Posterior cingulate gyrus (tissue), 11 donors: ENCODE results near the gene RPS3.
"Not testable (repeated sequence)": the region's sequence is repeated elsewhere in the genome, so short reads cannot be mapped to it uniquely, and the experiment has no call there.

Experiments used
- DNase-seq, 10 donors: peaks; one replicate each; pipeline versions ENCODE4 v3.0.0 to v3.0.0-alpha.2; 2020 to 2021; ENCODE audit warnings: mixed read lengths in 3 of 10
- intact Hi-C: fragments of 100-400 bp; cut with DNase I; formaldehyde crosslinking; loops from one replicate; pipeline ENCODE4 v1.15.1; 2023

Gene RPS3

GRCh38 chr11:75408957-75409219 is 9.6 kb downstream of the RPS3 start:
- no peak for DNase-seq
- intact Hi-C loops, result no loop called here

DNA sequence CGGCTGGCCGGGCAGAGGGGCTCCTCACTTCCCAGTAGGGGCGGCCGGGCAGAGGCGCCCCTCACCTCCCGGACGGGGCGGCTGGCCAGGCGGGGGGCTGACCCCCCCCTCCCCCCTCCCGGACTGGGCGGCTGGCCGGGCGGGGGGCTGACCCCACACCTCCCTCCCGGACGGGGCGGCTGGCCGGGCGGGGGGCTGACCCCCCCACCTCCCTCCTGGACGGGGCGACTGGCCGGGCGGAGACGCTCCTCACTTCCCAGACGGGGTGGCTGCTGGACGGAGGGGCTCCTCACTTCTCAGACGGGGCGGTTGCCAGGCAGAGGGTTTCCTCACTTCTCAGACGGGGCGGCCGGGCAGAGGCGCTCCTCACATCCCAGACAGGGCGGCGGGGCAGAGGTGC is 10.7 kb downstream of the RPS3 start:
- DNase-seq, intact Hi-C loops: not testable (repeated sequence)

DNA sequence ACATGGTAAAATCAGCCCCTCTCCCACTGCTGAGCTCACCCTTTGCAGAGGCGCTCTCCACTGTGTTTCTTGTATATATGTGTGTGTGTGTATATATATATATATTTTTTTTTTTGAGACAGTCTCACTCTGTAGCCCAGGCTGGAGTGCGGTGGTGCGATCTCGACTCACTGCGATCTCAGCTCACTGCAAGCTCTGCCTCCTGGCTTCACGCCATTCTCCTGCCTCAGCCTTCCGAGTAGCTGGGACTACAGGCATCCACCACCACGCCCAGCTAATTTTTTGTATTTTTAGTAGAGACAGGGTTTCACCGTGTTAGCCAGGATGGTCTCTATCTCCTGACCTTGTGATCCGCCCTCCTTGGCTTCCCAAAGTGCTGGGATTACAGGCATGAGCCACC is 13.8 kb downstream of the RPS3 start:
- intact Hi-C loops, DNase-seq: not testable (repeated sequence)

DNA sequence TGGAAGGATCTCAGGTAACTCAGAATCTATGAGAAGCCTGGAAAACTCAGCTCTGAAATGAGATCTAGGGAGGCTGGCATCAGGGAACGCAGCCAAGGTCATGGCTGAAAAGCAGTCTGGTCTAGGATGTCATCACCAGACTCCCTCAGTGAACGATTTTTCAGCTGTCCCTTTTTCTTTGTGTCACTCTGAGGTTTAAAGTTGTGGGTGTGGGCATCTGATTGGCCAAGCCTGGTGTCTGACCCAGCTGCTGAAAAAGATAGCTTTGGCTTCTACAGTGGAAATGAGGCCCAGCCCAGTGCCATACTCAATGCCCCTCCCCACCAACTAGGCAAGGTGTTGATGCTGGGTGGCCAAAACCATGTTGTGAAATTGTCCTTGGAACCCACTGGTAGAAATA is 14.5 kb downstream of the RPS3 start:
- intact Hi-C loops, result no loop called here
- no peak for DNase-seq

- intact Hi-C loops, result no loop called here
- DNase-seq, result peak in 2 of 10 donors; percentile 23 to 72
Observed at GRCh38 chr11:75420224-75421034, 21.1 kb downstream of the RPS3 start.

DNA sequence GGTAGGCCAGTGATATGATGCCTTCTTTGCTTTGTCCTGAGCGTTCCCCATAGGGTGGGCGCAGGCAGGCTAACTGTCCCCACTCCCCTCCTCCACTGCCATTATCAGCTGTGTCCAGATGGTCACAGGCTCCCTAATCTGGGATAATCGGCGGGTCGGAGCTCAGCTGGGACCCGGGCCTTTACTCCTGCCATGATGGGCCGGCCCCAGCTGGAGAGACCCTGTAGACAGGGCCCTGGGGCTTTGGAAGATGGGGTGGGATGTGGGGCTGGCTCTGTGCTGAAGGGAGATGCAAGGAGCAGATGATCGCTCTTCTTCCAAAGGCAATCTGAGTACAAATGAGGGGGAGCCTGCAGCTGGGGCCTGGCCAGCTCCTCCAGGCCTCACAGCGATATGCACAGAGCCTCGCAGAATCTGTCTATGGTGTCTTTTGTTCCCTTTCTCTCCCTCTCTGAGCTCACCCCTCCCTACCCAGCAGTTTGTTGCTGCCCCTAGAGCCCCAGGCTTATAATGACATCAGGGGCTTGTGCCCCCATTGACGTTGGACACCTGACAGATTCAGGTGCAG is 21.8 kb downstream of the RPS3 start:
- intact Hi-C loops, result no loop called here
- DNase-seq, result peak in 8 of 10 donors; percentile 34 to 90 (median 50)

DNA sequence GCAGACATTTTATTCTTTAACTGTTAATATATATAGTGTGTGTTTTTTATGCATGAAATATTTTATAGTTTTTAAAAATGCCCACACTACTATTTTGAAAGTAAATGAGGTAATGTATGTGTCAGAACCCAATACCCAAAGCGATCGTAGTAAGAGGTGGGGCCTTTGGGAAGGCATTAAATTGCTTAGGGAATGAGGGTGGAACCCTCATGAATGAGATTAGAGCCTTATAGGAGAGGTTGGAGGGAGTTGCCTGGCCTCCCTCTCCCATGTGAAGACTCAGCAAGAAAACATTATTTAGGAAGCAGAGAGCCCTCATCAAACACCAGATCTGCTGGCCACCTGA is 22.6 kb downstream of the RPS3 start:
- intact Hi-C loops, result no loop called here

GRCh38 chr11:75422248-75423231 is 23.2 kb downstream of the RPS3 start:
- DNase-seq, result peak in 2 of 10 donors; percentile 68 to 69
- intact Hi-C loops, result no loop called here

More for the DNA sequence above, 22.6 kb downstream of the RPS3 start:
- peak in 1 of 10 donors; percentile 31 for DNase-seq

DNA sequence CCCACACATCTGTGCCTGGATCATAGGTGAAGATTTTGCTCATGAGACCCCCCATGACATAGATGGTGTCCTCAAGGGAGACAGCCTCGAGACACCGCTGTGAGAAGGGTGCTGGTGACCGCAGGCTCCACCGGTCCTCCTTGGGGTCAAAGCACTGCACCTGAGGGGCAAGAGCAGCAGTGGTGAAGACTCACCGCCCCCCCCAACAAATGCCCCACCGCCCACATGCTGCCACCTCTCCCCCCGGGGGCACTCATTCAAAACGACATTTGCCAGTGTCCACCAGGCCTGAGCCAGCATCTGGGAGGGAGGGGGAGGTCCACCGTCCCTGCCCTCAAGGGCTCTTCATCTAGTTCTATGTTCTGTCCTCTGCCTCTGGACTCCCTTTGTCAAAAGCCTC is 24.4 kb downstream of the RPS3 start:
- intact Hi-C loops, result no loop called here

GRCh38 chr11:75424396-75424795 is 25.1 kb downstream of the RPS3 start:
- no peak for DNase-seq
- intact Hi-C loops, result no loop called here

More for the DNA sequence above, 24.4 kb downstream of the RPS3 start:
- peak in 3 of 10 donors; percentile 25 to 62 (median 47) for DNase-seq

DNA sequence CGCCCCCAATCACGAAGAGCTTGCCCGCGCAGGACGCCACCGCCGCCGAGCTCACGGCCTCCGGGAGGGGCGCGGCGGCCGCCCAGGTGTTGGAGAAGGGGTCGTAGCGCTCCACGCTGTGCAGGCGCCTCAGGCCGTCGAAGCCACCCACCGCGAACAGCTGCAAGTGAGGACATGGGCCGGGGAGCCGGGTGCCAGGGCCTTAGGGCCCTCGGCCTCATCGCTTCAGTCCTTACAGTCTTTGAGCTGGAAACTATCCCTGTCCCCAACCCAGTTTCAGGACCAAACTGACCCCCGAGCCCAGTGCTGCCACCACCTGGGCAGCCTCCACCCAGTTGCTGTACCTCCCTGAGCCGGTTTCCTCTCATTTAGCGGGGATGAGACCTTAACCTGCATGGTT is 26.1 kb downstream of the RPS3 start:
- intact Hi-C loops, result no loop called here
- DNase-seq, result peak in 3 of 10 donors; percentile 47 to 82 (median 59)

GRCh38 chr11:75426720-75427086 is 27.4 kb downstream of the RPS3 start:
- intact Hi-C loops, result no loop called here
- DNase-seq, result peak in 2 of 10 donors; percentile 18 to 52

GRCh38 chr11:75427181-75427580 is 27.9 kb downstream of the RPS3 start:
- intact Hi-C loops, result no loop called here
- peak in 1 of 10 donors; percentile 9 for DNase-seq

DNA sequence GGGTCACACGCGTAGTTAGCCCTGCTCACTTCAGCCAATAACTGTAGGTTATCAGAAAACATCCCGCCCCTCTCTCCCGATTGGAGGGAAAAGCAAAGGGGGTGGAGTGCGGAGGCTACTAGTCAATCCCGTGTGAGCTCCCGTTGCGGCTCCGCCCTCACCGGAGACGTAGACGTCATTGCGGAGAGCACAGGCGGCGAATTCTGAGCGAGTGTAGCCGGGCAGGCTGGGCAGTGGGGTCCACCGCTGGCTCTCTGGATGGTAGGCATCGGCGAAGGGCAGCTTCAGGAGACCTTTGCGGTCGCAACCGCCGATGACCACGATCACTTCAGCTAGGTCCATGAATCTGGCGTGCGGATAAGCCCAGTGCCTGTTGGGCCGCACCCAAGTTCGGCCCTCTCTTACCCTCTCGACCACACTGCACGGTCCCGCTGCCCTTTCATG is 29.0 kb downstream of the RPS3 start:
- DNase-seq, result peak; percentile 38 to 98 (median 90)
- intact Hi-C loops, result no loop called here

DNA sequence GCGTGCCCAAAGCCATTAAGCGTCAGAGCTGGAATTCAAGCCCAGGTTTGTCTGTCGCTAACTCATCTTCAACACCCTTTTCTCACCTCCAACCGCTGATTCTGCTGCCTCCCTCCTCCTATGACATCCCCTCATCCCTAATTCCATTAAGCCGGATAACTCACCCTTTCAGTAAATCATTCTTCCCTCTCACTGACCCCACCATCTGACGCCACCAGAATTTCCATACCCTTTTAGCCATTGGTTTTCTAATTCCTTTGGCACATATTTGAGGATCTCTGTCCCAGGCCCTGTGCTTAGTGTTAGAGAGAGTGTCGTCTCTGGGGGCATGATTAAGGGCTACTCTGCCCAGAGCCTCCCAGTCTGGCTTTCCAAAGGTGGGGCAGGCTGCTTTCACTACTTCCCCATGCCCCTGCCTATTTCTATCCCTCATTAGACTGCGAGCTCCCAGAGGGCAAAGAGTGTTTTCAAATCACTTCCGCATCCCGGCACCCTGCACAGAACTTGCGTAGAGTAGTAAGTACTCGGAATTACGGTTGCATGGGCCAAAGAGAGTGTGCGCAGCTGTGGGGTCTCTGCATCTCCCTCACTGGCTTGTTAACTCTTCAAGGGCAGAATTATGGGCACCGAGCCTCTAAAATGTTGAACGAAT is 29.8 kb downstream of the RPS3 start:
- peak in 3 of 10 donors; percentile 8 to 44 (median 26) for DNase-seq
- intact Hi-C loops, result no loop called here

- intact Hi-C loops, result no loop called here
- peak in 1 of 10 donors; percentile 73 for DNase-seq
Observed at GRCh38 chr11:75429641-75429901, 30.3 kb downstream of the RPS3 start.

GRCh38 chr11:75429902-75430713 is 30.8 kb downstream of the RPS3 start:
- intact Hi-C loops, result no loop called here
- DNase-seq, result peak in 9 of 10 donors; percentile 39 to 95 (median 58)

DNA sequence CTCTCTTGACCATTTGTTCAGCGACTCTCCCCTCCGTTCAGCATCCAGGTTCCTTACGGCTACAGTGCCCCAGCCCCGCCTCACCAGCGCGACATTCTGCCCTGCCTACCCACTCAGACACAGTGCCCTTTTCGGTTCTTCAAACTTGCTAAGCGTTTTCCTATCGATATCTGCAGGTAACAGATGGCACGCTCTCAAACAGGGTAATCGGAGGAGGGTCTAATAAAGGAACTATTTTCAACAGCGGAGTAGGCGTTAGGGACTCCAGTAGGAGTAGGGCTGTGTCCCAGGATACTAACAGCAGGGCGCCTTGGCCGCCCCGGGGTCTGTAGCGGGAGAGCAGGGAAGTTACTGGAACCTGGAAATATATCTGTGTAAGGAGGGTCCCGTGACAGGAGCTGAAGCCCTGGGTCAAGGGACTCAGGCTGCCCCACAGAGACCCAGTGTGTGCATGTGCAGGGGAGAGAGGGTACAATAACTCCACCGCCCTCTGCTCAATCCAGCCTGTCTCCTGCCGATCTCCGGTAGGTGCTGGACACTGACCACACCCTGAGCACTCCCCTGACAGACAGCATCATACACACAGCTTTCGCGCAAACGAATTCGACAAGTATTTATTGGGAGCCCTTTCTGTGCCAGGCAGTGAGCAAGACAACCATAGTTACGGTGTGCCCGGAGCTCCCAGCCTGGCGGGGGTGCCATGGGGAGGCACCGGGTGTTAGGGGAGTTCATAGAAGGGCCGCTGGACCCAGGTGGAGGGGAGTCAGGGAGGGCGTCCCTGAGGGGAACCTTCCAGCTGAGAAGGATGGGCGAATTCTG is 31.6 kb downstream of the RPS3 start:
- intact Hi-C loops, result no loop called here
- DNase-seq, result peak in 3 of 10 donors; percentile 4 to 82 (median 48)
